Measurements from ENCODE around the gene PPP1R15A.
A peak's percentile ranks its signal among the peaks of the same experiment; 100 is the strongest.

The PPP1R15A gene

DNA sequence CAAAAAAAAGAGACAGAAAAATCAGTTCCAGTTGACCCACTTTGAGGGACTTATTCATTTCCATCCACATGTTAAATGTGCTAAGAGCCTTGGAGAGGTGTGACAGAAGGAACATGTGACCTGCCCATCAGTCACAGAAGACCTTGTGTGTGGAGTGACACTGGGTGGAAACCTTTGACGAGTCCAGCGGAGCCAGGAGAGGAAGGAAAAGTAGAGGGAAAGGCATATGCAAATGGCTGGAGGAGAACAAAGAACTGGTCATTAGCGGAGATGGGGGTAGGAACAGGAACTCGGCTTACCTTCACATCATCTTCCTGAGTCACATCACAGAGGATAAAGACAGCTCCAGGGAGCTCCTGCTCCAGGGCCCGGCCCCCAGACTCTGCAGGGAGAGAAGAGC is 38.2 kb upstream of the PPP1R15A start:
- H3K4me3 ChIP-seq (ENCODE audit: control insufficient read depth, low read depth, low read length): no peak overlapping the region
- DNase-seq (ENCODE audit: low read depth): no peak
- no peak for TF ChIP-seq CTCF (conservative IDR thresholded peaks at IDR 0.05; ENCODE audit: control insufficient read depth, insufficient read depth, low read depth, low read length)

GRCh38 chr19:48835734-48836088 is 36.5 kb upstream of the PPP1R15A start:
- DNase-seq (ENCODE audit: low read depth): peak; percentile 84
- peak; percentile 95 for TF ChIP-seq CTCF (conservative IDR thresholded peaks at IDR 0.05; ENCODE audit: control insufficient read depth, insufficient read depth, low read depth, low read length)

DNA sequence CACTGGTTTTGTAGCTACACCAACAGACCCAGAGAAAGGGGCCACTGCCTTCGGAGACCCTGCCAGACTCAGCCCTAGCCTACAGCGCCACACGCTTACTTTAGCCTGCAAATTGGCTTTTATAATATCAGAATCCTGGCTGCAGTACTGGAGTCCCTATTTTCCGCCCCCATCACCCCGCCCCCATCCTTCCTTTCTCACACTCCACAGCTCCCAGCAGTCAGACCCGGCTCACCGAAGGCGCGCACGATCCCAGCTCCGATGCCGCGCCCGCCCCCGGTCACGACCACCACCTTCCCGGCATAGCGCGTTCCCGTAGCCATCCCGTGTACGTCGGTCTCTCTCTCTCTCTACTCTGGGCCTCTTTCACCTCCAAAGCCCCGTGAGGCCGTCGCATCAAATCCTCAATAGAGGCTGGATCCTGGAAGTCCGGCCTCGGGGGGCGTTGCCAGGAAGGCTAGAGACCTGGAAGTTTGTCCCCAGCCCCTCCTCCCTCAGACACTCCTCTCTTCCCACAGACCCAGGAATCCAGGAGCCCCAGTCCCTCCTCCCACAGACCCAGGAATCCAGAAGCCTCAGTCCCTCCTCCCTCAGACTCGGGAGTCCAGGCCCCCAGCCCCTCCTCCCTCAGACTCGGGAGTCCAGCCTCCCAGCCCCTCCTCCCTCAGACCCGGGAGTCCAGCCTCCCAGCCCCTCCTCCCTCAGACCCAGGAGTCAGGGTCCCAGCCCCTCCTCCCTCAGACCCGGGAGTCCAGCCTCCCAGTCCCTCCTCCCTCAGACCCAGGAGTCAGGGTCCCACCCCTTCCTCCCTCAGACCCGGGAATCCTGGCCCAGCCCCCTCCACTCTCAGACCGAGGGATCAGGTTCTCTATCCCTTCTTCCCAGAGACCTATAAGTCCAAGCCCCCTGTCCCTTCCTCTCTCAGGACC is 35.9 kb upstream of the PPP1R15A start, which contains the start of gene HSD17B14:
HSD17B14 (minus strand) TSS at position 403 of the 929 bp plus-strand sequence; CDS start at position 323, 80 bp downstream.
- DNase-seq (ENCODE audit: low read depth): peak; percentile 17
- H3K4me3 ChIP-seq (ENCODE audit: control insufficient read depth, low read depth, low read length): peak within 1 kb of the TSS; percentile 46
- no peak for TF ChIP-seq CTCF (conservative IDR thresholded peaks at IDR 0.05; ENCODE audit: control insufficient read depth, insufficient read depth, low read depth, low read length)

More at GRCh38 chr19:48835734-48836088, 36.5 kb upstream of the PPP1R15A start:
- H3K4me3 ChIP-seq (ENCODE audit: control insufficient read depth, low read depth, low read length): peak overlapping the region; percentile 46

GRCh38 chr19:48837051-48837524 is 35.1 kb upstream of the PPP1R15A start:
- TF ChIP-seq CTCF (conservative IDR thresholded peaks at IDR 0.05; ENCODE audit: control insufficient read depth, insufficient read depth, low read depth, low read length): no peak
- peak overlapping the region; percentile 46 for H3K4me3 ChIP-seq (ENCODE audit: control insufficient read depth, low read depth, low read length)

GRCh38 chr19:48837687-48838086 is 34.5 kb upstream of the PPP1R15A start:
- no peak overlapping the region for H3K4me3 ChIP-seq (ENCODE audit: control insufficient read depth, low read depth, low read length)
- no peak for TF ChIP-seq CTCF (conservative IDR thresholded peaks at IDR 0.05; ENCODE audit: control insufficient read depth, insufficient read depth, low read depth, low read length)
- DNase-seq (ENCODE audit: low read depth): no peak

More at GRCh38 chr19:48837051-48837524, 35.1 kb upstream of the PPP1R15A start:
- DNase-seq (ENCODE audit: low read depth): peak; percentile 83

DNA sequence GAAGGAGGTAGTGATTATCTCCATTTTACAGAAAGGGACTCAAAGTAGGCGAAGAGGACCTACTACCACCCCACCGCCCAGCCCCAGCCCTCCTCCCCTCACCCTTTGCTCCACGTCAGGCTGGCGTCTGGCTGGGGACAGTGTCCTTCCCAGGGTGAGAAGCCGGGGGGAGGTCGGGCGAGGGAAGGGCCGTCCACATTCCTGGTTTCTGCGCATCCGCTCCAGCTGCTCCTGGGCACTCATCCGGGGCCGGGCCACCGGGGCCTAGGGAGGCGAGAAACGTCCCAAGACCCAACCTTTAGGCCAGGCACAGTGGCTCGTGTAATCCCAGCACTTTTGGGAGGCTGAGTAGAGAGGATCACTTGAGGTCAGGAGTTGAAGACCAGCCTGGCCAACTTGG is 31.2 kb upstream of the PPP1R15A start:
- H3K4me3 ChIP-seq (ENCODE audit: control insufficient read depth, low read depth, low read length): no peak overlapping the region
- no peak for TF ChIP-seq CTCF (conservative IDR thresholded peaks at IDR 0.05; ENCODE audit: control insufficient read depth, insufficient read depth, low read depth, low read length)
- DNase-seq (ENCODE audit: low read depth): no peak

Data from fibroblast of mammary gland (primary cell).